ENCODE measurements around the gene SLC6A11.

Gene SLC6A11

GRCh38 chr3:10957976-10958749 is 142.1 kb downstream of the SLC6A11 start:
- DNase-seq: no peak

DNA sequence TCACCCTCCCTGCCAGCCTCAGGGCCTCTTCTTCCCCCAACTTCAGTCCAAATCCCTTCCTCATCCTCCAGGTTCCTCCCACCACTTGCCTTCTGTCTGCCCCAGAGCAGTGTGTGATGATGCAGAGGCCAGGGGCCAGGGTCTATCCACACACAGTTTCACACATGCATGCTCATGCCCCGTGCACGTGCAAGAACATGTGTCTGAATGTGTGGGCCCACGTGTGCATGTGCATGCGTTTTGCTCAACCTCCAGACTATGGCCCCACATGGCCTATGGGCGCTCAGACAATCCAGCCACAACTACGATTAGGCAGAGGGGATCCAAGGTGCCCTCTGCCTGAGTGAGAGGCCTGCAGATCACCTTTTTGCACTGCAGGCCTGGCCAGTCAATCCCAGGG is 144.2 kb downstream of the SLC6A11 start:
- DNase-seq: no peak

GRCh38 chr3:10961921-10962320 is 145.9 kb downstream of the SLC6A11 start:
- no peak for DNase-seq

GRCh38 chr3:10962481-10963036 is 146.5 kb downstream of the SLC6A11 start:
- DNase-seq: no peak

DNA sequence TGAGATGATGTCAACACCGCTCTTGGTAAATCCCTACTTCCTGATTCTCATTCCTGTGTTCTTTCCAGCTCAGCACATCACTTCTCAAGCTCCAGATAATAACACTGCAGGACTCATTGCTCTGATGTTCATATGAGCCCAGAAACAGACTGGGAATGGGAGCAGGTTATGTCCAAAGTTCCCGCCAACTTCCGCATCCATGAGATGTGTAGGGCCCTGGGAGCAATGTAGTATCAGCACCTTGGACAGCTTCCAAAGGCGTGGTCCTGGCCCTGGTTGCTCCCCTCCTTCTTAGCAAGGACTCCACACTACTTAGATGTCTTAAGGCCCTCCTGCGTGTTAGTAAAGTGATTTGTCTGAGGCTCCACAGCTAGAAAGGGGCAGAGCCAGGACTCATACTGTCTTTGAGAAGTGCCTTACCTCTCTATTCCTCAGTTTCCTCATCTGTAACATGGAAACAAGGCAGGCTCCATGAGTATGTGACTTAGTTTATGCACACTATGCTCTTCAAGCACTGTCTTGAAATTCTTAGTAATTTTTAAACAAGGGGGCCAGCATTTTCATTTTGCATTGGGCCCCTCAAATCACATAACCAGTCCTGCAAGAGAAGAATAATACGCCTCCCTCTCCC is 148.6 kb downstream of the SLC6A11 start:
- DNase-seq: peak in 1 of 2 experiments; percentile 18

DNA sequence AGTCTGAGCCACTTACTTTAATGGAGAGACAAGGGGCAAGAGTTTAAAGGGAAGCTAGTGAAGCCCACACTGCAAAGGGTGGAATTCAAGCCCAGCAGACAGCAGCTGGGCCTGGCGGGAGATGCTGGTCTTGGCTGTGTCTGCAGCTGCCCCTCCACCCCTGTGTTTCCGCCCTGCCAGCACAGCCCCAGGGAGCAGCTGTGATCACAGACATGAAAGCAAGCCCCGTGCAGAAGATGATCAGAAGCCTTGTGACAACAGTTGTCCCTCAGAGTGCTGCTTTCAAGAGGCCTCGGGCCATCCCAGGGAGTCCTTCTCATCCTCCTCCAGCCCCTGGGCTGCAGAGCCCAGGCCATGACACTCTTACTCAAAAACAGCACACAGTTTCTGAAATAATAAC is 152.4 kb downstream of the SLC6A11 start:
- no peak for DNase-seq

- DNase-seq: no peak
Observed at GRCh38 chr3:10970306-10970960, 154.4 kb downstream of the SLC6A11 start.

DNA sequence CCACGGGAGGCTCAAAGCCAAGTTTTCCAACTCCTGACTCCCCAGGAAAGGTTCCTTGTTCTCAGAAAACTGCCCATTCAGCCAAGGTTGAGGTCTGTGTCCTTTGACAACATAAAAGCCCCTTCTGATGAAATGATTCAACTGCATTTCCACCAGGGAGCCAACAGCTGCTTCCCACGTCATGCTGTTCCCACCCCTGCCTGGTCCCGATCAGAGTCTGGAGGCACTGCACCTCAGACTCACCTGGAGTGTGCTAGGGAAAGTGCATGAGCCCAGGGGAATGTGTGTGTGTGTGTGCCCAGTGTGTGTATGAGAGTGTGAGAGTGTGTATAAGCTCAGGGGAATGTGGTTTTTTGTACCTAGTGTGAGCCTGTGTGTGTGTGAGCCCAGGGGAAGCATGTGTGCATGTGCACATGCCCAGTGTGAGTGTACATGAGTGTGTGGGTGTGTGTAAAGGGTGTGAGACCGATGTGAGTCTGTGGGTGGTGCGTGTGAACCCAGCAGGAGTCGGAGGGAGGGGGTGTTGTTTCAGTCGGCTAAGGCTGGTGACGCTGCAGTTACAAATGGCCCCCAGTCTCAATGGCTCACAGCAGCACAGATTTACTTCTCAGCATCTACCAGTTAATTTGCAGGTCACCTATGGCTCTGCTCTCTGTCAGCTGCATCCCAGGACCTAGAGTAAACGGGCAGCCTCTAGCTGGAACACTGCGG is 156.2 kb downstream of the SLC6A11 start:
- DNase-seq: no peak

- DNase-seq: no peak
Observed at GRCh38 chr3:10973046-10973595, 157.1 kb downstream of the SLC6A11 start.

GRCh38 chr3:10974131-10974530 is 158.1 kb downstream of the SLC6A11 start:
- no peak for DNase-seq

DNA sequence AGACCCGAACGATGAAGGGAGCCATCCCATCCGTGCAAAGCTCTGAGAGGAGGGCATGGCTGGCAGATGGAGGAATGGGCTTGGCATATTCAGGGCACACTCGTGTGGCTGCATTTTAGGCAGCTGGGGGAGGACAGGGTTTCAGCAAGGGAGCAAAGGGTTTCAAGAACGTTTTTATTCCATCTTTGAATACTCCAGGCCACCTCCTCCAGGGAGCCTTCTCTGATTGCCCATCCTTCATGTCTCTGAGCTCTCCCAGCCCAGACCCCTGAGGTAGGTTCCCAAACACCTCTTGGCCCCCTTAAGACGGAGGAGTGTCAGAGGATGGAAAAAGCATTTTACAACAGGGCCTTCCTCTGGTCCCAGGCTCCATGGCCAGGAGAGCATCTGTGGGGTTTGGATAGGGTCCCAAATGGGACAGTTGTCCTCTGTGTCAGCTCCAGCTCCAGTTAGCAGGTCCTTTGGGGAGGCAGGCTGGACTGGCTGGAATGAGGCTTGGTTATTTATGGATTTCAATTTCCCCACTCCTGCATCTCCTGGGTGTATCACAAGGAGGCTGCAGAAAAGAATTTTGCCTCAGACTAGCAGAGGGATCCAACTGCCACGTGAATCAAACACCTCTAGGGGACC is 158.8 kb downstream of the SLC6A11 start:
- no peak for DNase-seq

DNA sequence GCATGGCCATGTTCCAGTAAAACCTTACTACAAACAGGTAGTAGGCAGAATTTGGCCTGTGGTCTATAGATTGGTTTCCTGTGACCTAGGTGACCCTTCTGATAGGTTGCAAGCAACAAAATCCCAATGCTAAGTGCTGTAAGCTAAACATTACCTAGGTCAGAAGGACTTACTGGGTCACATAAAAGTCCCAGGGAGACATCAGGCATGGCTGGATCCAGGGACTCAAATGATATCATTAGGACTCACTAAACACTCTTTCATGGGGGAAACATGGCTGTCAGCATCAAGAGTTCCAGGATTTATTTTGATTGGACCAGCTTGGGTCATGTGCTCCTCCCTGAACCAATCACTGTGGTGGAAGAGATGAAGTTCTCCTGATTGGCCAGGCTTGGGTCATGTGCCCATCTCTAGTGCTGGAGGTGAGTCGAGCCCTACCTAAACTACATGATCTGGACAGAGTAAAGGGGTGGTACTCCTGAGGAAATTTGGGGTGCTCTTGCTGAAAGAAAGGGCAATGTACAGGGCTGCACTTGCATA is 159.7 kb downstream of the SLC6A11 start:
- no peak for DNase-seq

DNA sequence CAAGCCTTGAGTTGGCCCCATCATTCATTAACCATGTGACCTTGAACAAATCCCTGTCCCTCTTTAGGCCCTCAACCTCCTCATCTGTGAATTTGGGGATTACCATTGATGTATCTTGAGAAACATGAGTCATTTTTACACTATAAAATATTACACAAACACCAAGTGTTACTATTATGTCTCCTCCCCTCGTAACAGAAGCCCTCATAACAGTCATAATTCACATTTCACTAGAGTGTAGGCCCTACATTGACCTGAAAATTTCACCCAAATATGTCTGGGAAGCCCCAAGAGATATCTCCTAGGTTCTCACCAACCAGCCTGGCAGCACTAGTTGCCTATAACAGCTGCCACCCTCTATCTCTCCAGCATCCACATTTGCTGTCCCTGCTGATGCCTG is 160.7 kb downstream of the SLC6A11 start:
- no peak for DNase-seq

DNA sequence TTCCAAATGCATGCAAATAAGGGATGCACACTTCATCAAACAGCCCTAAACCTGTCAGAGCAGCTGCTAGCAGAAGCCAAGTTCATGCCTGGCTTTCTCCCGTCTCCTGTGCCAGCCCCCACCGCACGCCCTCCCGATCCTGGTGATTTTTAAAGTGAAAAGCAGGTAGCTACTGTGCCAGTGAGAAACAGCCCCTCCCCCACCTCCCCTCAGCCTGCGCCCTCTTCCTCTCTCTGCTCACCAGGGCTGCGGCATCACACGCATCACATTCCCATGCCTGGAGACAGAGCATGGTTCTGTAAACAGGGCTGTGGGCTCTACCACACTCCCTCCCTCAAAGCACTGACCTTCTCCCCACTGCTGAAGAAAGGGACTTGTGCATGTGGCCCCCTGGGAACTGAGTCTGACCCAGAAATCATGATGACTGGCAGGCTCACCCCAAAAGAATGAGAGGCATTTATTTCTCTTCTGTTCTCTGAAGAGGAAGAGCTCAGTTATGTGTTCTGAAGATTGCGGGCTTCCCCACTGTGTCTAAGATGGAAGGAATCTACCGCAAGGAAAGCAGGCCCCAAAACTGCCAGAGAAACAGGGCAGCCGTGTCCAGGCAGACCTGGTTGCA is 162.0 kb downstream of the SLC6A11 start:
- no peak for DNase-seq

- DNase-seq: no peak
Observed at GRCh38 chr3:10978956-10979355, 162.9 kb downstream of the SLC6A11 start.

GRCh38 chr3:10980312-10980711 is 164.3 kb downstream of the SLC6A11 start:
- no peak for DNase-seq

DNA sequence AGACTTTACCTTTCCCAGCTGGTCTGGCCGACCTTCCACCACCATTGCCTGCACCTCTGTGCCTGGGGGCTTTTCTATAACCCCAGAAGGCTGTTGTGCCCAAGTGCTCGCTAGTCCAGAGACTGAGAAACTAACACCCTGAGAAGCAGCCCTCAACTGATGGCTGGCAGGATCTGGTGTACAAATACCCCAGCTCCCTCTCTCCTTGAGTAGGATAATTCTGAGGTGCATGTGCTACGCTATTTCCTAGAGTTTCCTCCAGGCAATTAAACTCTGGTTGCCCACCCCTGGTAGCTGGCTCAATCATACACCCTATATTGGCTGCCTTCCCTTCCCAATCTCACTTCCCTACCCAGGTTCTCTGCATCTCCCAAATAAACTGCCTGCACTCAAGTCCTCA is 165.0 kb downstream of the SLC6A11 start:
- DNase-seq: no peak

DNA sequence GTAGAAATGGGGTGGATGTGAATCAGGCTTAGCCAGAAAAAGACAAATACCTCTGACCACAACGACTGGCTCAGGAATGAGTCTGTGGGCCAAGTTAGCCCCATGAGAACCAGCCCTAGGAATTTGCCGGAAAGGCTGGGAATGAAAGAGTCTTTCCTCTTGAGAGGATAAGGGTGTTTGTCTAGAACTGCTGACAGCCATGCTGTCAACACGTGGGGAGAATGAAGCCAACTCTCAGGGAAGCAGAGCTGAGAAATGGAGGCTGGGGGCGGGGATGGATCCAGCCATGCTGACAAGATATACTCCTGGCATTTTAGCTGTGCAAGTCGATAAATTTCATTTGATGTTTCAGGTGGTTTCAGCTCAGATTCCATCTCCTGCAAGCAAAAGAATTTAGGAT is 165.9 kb downstream of the SLC6A11 start:
- no peak for DNase-seq

- no peak for DNase-seq
Observed at GRCh38 chr3:10982782-10983181, 166.8 kb downstream of the SLC6A11 start.

DNA sequence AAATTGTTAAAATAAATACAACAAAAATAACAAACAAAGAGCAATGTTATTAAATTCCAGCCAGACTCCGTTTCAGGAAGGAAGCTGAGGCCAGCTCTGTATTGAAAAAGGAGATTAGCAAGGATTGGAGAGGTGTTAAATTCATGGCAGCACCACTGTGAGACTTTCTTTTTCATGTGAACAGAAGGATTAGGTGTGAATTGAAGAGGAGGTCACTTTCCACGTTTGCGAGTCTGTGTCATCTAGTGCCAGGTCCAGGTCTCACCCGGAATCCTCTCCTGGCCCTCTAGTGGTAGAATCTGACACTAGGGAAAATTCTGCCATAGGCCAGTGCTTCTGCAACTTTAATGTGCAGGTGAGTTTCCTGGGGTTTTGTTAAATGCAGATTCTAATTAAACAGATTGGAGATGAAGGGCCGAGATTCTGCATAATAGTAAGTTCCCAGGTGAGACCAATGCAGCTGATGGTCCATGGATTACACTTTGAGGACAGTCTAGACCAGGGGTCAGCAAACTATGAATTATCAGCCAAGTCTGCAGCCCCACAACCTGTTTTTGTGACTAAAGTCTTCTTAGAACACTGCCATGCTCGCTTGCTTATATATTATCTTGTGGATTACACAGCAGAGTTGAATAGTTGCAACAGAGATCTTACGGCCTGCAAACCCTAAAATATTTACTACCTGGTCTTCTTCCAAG is 167.3 kb downstream of the SLC6A11 start:
- DNase-seq: peak in 1 of 2 experiments; percentile 34

GRCh38 chr3:10984371-10984896 is 168.4 kb downstream of the SLC6A11 start:
- no peak for DNase-seq
